Measurements from ENCODE around the gene PIAS1. TPM values are rescaled to one million over a fixed set of nuclear protein-coding genes. Genes with fewer than 3 reads are reported as not detected.

The PIAS1 gene
- total RNA-seq, 1 donor from 2014 or later: 6.8 TPM

DNA sequence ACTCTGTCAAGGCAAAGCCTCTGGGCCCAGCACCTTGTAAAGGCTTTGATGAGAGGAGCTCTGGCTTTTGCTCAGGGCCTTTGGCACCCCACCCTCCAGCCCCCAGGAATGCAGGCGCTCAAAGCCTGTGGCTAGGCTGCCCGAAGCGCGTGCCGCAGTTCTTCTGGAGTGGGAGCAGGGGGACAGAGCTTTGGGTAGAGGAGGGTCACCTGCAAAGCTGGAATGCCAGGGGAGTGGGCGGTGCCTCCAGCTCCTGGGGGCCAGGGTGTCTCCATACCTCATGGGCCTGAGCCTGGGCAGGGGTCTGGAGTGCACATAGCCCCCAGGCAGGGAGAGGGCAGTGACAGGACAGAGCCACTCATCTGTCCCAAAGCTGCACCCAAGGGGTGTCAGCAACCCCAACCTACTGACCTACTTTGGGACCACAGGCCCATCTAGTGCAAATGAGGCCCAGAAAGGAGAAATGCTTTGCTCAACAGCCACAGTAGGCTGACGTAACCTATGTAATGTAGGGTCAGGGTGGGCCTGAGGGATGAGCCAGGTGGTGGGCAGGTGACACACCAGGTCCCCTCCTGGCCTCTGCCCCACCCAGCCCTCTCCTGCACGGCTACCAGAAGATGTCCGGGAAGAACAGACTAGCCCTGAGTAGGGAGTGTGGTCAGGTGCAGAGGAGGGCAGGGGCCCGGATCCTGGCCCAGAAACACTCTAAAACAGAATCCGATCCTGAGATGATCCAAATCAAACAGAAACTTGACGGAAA lies 153.2 kb downstream of the PIAS1 start:
- Histone ChIP-seq H3K36me3 (ENCODE audit: control insufficient read depth, insufficient read depth, low read length) (peaks cover 2% of the 10 kb centered on the region), H3K27me3 (ENCODE audit: control insufficient read depth, insufficient read depth, low read length) (no peaks in the 10 kb centered on the region), H3K4me3 (ENCODE audit: low read depth, low read length) (no peak overlapping the region)
- TF ChIP-seq, protein P1, sequence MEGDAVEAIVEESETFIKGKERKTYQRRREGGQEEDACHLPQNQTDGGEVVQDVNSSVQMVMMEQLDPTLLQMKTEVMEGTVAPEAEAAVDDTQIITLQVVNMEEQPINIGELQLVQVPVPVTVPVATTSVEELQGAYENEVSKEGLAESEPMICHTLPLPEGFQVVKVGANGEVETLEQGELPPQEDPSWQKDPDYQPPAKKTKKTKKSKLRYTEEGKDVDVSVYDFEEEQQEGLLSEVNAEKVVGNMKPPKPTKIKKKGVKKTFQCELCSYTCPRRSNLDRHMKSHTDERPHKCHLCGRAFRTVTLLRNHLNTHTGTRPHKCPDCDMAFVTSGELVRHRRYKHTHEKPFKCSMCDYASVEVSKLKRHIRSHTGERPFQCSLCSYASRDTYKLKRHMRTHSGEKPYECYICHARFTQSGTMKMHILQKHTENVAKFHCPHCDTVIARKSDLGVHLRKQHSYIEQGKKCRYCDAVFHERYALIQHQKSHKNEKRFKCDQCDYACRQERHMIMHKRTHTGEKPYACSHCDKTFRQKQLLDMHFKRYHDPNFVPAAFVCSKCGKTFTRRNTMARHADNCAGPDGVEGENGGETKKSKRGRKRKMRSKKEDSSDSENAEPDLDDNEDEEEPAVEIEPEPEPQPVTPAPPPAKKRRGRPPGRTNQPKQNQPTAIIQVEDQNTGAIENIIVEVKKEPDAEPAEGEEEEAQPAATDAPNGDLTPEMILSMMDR (IDR thresholded peaks at IDR 0.05; ENCODE audit: insufficient read depth, low read length, severe bottlenecking): no peak
- FAIRE-seq (no peak), DNase-seq (ENCODE audit: low read depth) (no peak)

DNA sequence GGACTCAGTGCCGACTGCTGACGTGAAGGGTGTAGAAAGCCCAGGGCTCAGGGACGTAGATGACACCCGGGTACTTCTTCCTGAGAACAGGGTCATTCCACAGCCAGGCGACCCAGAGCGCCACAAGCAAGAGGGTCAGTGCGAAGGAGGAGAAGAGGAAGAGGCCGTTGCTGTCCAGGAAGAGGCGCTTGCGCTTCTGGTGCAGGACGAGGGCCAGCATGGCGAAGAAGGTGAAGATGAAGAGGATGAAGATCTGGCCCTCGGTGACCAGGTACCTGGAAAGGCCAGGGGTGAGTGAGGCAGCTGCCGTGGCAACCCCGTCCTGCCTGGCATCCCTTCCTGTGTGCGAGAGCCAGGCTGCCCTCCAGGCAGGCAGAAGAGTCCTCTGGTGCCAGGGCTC lies 154.0 kb downstream of the PIAS1 start:
- no peak for FAIRE-seq
- no peak overlapping the region for H3K4me3 ChIP-seq (ENCODE audit: low read depth, low read length)
- DNase-seq (ENCODE audit: low read depth): no peak
- H3K36me3 ChIP-seq (ENCODE audit: control insufficient read depth, insufficient read depth, low read length): peaks cover 2% of the 10 kb centered on the region
- TF ChIP-seq, protein P1 (IDR thresholded peaks at IDR 0.05; ENCODE audit: insufficient read depth, low read length, severe bottlenecking): no peak
- no peaks in the 10 kb centered on the region for H3K27me3 ChIP-seq (ENCODE audit: control insufficient read depth, insufficient read depth, low read length)

DNA sequence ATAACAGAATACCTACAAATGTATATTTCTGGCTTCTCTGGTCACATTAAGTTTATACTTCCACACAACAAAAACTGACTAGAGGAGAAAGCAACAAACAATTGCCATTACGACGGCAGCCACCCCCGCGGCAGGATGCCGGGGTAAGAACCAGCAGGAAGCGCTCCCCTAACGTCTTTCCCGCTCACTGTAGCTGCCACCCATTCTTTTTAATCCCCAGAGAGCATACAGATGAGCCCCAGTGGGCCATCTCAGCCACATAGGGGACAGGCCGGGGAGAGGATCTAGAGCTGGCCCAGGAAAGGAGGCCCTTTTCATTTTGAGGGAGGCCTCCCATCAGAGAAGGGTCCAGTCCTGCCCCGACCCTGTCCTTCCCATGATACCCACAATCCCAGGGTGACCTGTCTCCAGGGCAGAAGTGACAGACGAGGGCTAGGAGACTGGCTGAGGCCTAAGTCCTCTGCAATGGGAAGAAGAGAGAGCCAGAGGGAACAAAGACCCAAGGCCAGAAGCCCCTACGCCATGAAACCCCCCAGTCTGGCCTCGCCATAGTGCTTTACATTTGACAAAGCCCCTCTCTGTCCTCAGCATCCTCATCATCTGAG lies 154.6 kb downstream of the PIAS1 start:
- FAIRE-seq (peak; percentile 28), DNase-seq (ENCODE audit: low read depth) (no peak)
- TF ChIP-seq, protein P1 (IDR thresholded peaks at IDR 0.05; ENCODE audit: insufficient read depth, low read length, severe bottlenecking): no peak
- H3K4me3 ChIP-seq (ENCODE audit: low read depth, low read length): no peak overlapping the region
- H3K27me3 ChIP-seq (ENCODE audit: control insufficient read depth, insufficient read depth, low read length): no peaks in the 10 kb centered on the region
- peaks cover 2% of the 10 kb centered on the region for H3K36me3 ChIP-seq (ENCODE audit: control insufficient read depth, insufficient read depth, low read length)

- no peaks in the 10 kb centered on the region for H3K27me3 ChIP-seq (ENCODE audit: control insufficient read depth, insufficient read depth, low read length)
- FAIRE-seq: no peak
Measured at GRCh38 chr15:68209272-68209671, 155.2 kb downstream of the PIAS1 start.

DNA sequence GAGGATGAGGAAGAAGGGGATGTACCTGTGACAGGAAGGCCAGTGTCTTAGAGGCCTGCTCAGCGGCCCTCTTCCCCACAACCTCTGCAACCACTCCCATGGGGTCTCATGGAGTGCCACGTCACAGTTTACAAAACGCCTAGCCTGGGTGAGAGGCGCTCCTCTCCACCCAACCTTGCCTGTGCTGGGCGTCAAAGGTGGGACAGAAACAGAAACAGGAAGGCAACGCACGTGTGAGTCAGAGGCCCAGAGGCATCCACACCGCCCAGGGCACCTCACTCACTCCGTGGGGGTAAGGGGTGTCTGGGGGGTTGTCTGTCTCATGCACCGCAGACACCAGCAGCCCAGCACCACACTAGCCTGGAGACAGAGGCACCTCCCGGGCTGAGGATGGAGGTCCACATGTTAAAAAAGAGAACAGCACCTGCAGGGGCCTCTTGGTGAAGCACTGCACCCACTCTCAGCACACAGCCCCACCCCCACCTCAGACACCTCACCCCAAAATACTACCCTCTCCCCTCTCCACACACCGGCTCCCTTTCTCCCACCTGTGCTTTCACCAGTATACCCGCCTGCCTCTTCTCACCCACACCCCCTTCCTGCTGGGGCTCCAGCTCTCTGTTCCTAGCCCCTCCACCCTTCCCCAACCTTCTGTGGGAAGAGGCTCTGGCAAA lies 155.8 kb downstream of the PIAS1 start:
- DNase-seq (ENCODE audit: low read depth): peak; percentile 28
- no peak for FAIRE-seq
- TF ChIP-seq, protein P1 (IDR thresholded peaks at IDR 0.05; ENCODE audit: insufficient read depth, low read length, severe bottlenecking): no peak
- Histone ChIP-seq H3K36me3 (ENCODE audit: control insufficient read depth, insufficient read depth, low read length) (peaks cover 2% of the 10 kb centered on the region), H3K4me3 (ENCODE audit: low read depth, low read length) (no peak overlapping the region), H3K27me3 (ENCODE audit: control insufficient read depth, insufficient read depth, low read length) (no peaks in the 10 kb centered on the region)

More at GRCh38 chr15:68209272-68209671, 155.2 kb downstream of the PIAS1 start:
- TF ChIP-seq, protein P1 (IDR thresholded peaks at IDR 0.05; ENCODE audit: insufficient read depth, low read length, severe bottlenecking): no peak
- DNase-seq (ENCODE audit: low read depth): no peak
- Histone ChIP-seq H3K4me3 (ENCODE audit: low read depth, low read length) (no peak overlapping the region), H3K36me3 (ENCODE audit: control insufficient read depth, insufficient read depth, low read length) (peaks cover 2% of the 10 kb centered on the region)

Data from bronchial epithelial cell (primary cell).